GM21360 (cell line): ENCODE data around the gene ITGB1BP1.

Experiments
- ATAC-seq: cut with Tn5 transposase; IDR thresholded peaks from one replicate; pipeline ENCODE4 v1.9.1; 2021; ENCODE audit warnings: mild to moderate bottlenecking, moderate library complexity; ENCODE audit not compliant: unreplicated experiment

ITGB1BP1 gene

GRCh38 chr2:9355270-9355669, 68.1 kb downstream of the ITGB1BP1 start:
- ATAC-seq = no peak

DNA sequence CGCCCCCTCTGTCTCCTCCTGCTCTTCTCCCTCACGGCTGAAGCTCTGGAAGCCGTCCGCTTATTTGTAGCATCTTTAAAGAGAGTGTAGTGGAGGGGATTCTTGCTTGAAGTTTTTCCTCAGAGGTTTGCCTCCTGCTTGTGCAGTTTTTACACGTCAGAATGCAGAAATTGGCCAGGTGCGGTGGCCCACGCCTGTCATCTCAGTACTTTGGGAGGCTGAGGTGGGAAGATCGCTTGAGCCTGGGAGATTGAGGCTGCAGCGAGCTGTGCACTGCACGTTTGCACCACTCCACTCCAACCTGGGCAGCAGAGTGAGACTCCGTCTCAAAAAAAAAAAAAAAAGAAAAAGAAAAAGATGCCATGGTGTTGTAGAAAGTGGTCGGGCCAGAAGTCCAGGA, 69.0 kb downstream of the ITGB1BP1 start:
- ATAC-seq = no peak
